Measurements from ENCODE around the gene PRR36.
A peak's percentile ranks its signal among the peaks of the same experiment; 100 is the strongest.

Gene PRR36

DNA sequence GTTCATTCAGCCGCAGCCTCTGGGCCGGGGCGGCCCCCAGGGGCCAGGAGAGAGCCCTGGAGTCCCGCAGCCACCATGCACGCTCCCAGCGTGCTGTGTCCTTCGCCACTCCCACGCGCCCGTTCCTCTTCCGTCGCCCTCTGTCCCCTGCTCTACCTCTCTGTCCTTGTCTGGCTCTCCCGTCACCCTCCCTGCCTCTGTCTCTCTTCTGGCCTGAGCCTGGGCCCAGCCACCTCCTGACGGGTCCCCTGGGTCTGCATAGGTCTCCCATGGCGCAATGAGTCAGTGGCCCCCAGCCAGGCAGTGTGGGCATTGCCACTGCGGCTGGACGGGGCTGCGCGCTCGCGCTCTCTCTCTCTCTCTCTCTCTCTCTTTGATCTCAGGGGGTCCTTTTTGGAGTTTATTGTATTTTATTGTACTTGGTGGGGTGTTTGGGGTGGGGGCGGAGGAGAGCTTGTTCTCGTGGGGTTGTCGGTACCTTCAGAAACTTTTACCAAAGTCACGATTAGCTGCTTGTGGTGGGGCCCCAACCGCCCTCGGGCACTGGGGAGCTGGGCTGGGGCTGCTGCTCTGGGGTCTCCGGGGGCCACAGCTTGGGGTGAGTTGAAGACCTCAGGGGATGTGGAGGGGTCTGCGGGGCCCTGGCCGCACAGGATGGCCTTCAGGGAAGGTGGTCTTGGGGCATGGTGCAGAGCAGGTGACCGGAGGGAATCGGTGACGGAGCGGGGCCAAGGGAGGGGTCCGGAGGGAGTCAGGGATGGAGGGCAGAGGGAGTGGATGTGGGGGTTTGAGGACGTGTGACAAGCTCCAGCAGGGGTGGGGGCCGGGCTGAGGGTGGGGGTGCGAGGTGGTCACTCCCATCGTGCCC, 38.7 kb upstream of the PRR36 start:
- no peak for FAIRE-seq

DNA sequence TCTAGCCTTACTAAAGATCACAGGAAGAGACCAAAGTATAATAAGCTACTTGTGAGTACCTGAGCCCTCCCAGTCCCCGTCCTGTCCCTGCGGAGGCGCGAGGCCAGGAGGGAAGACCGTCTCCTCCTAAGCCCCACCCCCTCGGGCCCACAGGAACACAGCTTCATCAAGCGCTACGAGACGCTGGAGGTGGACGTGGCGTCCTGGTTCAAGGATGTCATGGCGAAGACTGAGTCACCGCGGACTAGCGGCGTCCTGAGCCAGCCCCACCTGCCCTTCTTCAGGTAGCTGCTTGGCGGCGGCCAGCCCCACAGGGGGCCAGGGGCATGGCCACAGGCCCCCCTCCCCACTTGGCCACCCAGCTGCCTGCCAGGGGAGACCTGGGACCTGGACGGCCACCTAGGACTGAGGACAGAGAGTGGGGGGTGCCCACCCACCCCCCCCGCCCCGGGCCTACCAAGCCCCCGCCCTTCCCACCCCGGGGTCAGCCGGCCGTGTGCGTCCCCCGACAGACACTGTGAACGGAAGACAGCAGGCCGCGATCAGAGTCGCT, 38.0 kb upstream of the PRR36 start:
- no peak for FAIRE-seq

DNA sequence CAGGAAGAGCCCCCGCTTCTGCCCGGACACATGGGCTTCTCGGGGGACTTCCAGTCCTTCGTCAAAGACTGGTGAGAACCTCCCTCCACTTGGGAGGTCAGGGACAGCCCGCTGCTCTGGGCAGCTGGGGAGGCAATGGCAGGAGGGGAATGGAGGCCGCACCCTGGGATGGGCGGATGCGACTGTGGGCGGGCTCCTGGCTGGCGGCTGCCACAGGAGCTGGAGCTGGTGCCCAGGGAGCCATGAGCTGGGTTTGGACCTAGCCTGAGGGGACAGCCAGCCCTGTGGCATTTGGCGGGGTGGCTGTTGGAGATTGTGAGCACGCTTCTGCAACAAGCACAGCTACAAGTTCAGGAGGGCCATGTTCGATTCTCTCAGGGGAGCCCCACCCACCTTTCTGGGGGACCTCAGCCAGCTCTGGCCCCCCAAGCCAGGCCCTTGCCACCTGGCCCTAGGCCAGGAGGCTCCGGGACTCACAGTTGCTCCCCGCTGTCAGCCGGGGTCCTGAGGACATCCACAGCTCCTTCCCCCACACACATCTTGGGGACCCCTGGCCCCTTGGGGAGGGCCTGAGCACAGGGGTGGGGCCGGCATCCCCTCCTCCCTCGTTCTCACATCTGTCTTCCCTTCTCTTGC, 37.4 kb upstream of the PRR36 start:
- FAIRE-seq = no peak

DNA sequence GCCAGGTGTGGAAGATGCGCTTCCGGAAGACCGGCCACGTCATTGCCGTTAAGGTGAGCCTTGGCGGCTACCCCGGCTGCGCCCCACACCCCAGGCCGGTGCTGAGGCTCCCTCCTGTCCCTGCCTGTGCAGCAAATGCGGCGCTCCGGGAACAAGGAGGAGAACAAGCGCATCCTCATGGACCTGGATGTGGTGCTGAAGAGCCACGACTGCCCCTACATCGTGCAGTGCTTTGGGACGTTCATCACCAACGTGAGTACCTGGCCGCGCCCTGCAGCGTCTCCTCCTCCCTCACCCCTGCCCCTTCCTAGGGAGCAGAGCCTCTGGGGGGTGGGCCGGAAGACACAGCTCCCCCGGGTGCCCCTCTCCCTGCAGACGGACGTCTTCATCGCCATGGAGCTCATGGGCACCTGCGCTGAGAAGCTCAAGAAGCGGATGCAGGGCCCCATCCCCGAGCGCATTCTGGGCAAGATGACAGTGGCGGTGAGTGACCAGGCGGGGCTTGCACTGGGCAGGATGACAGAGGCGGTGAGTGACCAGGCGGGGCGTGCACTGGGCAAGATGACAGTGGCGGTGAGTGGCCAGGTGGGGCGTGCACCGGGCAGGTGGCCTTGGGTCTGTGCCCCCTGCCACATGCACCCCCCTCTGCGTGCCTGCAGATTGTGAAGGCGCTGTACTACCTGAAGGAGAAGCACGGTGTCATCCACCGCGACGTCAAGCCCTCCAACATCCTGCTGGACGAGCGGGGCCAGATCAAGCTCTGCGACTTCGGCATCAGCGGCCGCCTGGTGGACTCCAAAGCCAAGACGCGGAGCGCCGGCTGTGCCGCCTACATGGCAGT, 36.4 kb upstream of the PRR36 start:
- no peak for FAIRE-seq

DNA sequence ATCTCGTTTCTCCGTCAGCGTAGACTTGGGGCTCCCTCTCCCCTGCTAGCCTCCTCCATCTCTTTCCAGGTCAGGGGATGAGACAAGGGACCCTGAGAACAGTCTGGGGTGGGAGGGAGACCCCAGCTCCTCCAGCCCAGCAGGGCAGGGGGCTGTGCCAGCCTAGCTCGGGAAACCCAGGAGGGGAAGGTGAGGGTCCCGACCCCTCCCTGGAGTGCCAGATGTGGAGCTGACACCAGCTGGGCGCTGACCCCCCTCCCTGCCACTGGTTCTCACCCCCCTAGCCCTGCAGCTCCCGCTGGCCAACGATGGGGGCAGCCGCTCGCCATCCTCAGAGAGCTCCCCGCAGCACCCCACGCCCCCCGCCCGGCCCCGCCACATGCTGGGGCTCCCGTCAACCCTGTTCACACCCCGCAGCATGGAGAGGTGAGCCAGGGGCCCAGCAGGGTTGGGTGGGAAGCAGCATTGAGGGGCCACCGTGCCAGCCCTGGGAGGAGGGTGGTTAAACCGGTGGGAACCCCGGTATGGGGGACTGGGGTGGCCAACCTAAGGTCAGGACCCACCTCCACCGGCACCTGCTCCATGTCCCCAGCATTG, 35.4 kb upstream of the PRR36 start:
- FAIRE-seq = no peak

DNA sequence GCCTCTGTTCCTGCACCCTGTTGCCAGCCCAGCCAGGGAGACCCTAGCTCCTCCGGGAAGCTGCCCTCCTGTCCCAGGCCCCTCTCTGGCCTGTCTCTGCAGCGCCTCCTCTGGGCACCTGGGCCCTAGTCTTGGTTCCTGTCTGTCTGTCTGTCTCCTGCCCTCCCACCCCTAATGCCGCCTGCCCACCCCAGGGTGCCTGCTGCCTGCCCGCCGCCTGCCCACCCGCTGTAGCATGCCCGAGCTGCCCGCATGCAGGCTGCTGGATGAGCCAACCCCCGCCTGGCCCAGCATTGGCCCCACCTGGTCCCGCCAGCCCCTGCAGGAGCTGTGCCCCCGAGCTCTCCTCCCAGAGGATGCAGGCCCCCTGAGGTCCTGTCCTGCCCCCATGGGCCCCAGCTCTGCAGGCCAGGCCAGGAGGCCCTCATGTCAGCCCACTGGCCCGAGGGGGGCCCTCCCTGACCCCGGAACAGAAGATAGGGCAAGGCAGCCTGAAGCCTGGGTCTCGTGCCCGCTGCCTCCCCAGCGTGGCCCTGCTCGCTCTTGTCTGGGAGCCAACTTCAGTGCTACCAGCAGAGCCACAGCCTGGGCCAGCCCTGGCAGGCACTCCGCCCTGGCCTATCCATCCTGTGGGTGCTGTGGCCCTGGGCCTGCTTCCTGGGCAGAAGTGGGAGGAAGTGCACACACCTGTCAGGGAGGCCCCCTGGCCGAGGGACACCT, 34.7 kb upstream of the PRR36 start:
- no peak for FAIRE-seq

DNA sequence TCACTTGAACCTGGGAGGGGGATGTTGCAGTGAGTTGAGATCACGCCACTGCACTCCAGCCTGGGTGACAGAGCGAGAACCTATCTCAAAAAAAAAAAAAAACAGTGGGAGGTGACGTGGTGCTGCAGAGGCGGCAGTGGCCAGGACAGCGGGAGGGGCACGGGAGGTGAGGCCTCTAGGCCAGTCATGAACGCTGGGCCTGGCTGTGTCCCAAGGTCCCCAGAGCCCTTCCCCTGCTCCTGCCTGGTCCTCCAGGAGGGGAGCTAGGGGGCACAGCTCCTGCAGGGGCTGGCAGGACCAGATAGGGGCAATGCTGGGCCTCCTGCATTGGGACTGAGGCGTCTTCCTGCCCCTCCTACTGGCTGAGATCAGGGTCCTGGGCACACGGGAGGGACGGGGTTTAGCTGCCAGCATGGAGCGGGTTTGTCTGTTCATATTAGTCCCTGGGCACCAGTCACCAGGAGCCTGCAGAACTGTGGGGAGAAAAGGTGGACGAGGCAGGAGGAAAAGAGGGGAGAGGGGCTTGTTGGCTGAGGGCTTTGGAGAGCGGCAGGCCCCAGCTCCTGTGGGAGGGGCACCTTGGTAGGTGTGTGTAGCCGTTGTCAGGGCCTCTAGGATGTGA, 34.0 kb upstream of the PRR36 start:
- no peak for FAIRE-seq

DNA sequence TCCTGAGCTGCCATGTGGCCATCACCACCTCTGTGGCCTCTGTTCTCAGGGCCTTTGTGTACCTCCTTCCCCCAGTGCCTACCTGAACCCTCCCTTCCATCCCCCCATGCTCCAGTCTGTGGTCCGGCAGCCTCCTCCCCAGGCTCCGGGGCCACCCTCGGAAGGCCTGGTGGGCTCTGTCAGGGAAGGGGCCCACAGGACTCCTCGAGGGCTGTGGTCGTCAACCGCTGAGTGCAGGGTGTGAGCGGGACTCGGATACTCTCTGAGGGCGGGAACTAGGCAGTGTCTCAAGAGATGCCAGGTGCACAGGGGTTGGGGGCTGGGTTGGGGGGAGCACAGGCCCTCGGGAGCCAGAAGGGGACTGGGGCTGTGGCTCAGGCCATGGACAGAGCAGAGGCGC, 33.4 kb upstream of the PRR36 start:
- no peak for FAIRE-seq

DNA sequence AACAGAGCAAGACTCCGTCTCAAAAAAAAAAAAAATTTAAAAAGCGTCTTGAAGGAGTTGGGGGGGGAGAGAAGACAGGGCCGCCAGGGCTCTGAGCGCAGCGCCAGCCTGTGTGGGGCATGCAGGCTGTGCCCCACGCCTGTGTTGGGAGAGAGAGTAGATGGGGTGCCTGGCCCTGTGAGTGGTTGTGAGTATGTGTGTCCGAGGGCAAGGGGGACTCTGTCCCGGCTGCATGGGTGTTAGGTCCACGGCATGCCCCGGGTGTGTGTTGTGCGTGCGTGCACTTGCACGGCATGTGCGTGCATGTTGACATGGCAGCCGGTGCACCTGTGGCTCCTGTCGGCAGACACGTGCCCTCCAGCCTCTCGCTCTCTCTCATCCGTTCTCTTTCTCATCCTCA, 32.9 kb upstream of the PRR36 start:
- no peak for FAIRE-seq

DNA sequence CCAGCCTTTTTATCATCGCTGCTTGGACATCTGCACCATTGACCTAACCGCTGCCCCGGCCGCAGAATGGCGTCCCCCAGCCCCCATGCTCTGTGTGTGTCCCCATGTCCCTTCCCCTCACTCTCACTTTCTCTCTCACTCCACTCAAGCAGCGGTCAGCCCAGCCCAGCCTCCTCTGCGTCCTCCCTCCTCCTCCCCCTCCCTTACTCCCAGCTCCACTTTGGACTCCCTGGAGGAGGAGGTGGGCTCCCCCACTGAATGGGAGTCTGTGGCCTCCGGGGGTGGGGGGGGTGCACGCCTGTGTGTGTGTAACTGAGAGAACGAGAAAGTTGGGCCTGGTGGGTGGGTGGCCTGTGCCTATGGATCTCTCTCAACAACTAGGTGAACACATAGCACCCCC, 31.7 kb upstream of the PRR36 start:
- no peak for FAIRE-seq

DNA sequence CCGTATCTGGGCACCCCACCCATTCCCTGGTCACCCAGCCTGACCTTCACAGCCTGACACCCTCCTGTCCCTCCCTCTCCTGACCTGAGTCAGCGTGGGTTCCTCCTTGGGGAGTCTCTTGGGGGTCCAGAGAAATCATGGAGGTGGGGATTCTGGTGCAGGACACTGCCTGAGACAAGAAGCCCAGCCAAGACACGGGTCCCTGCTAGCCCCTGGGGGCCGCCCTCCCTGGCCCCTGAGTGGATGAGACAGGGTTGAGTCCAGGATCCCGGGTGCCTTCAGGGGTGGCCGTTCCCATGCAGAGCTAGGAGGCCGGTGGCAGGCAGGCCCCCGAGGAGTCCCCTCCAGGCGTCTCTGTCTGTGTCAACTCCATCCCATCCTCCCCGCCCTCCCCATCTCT, 31.1 kb upstream of the PRR36 start:
- FAIRE-seq = no peak

DNA sequence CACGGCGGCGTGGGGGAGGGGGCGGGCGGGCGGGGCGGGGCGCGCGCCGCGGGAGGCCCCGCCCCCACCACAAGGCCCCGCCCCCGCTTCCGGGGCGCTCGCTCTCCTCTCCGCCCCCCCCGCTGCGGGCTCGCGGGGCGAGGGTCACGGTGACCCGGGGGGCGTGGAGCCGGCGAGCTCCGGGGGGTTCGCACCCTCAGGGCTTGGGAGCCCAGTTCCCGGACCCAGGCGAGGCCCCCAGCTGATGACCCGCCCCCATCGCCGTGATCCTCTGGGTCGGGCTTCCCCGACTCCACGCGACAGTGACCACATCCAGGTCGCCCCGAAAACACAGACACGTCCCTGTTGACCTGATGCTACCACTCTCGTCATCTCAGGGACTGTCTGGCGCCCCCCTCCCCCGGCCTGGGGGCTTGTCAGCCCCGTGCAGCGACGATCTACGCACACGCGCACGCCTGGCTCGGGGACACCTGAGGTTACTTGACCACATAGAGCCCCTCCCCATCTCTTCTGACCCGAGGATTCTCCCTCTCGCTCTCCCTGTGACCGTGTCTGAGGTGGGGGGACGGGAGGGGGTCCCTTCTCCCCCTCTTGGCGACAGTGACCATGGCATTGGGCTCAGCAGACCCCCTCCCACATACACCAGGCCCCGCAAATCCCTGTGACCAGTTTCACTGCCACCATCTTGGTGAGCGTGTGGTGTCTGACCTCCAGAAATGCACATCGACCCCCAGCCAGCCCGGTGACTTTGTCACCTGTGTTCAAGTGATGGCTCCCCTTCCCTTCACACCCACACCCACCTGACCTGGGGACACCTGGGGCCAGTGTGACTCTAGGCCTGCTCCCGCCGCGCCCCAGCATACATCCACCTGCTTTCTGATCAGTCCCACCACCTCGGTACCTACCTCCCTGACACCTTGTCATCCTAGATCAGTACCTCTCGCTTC, 30.2 kb upstream of the PRR36 start:
- FAIRE-seq = no peak

DNA sequence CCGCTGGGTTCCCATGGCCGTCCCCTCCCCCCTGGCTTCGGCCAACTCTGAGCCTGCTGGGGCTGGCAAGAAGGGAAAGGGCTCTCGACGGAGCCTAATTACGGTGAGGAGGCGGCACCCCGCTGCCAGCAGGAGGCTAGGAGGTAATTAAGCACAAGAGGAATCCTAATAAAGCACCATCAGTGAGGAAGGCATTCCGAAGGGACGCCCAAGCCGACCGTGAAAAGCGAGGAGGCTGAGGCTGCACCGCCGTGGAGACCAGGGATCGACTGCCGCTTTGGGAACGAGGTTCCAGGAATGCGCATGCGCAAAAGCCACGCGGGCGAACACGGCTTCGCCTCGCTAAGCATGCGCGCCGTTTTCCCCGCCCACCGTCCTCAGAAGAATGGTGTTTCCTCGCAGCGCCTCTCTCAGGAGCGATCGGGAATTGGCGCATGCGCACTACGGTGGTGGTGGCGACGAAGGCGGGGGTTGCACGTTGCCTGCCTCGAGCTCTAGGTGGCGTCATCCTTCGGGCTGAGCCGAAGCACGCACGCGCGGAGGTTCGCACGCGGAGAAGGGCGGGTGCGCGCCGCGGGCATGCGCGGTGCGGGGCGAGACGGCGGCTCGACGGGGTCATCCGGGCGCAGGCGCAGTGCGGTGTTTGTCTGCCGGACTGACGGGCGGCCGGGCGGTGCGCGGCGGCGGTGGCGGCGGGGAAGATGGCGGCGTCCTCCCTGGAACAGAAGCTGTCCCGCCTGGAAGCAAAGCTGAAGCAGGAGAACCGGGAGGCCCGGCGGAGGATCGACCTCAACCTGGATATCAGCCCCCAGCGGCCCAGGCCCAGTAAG, 29.3 kb upstream of the PRR36 start, which contains the start of gene MAP2K7:
TSS of gene MAP2K7 (plus strand) at position 634 of the 830 bp plus-strand sequence. CDS start at position 702, 68 bp downstream.
- FAIRE-seq = peak; percentile 86

DNA sequence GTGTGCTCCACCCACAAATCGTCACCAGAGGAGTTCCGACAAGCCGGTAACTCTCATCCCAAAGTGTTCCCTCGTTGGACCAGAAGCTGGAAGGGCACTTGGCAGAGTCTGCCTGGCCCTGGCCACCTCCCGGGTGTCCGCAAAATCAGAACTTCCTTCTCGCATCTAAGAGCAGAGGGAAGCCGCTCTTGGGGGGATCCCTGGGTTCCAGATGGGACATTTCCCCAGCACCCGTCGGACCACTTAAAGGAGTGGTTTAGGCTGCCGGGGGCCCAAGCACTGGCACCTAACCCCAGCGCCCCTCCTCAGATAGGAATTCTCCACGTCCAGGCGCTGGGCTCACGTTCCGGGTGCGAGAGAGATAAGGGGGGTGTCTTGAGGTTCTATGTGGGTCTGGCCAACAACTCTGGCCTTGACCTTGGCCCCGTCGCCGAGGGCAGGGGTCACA, 28.6 kb upstream of the PRR36 start:
- FAIRE-seq = no peak

DNA sequence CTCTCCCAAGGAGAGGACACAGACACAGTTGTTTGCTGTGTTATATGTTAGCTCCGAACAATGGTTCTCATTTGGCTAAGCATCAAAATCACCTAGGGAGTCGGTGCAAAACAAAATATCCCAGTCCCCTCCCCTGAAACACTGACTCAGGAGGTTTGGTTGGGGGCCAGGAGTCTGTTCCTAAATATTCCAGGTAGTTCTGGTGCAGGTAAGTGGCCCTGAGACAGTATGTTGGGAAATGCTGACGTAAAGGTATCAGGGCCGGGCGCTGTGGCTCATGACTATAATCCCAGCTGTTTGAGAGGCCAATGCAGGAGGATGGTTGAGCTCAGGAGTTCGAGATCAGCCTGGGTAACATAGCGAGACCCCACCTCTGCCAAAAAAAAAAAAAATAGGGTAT, 27.1 kb upstream of the PRR36 start:
- FAIRE-seq = no peak

DNA sequence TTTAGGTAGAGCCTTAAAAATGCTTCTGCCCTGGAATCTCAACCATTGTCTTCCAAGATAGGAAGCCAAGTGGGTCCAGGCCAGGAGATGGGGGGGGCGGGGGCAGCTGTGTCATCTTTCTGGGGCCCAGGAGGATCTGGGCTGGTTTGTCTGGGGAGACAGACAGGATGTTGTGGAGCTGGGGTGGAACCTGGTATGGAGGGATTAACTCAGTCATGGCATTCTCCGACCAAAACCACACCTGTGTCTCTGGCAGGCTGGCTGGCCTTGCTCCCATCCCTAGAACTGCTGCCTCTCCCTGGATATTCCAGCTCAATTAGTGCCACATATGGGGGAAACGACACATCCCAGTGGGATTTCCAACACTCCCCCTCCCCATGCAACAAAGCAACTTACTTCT, 26.7 kb upstream of the PRR36 start:
- no peak for FAIRE-seq

DNA sequence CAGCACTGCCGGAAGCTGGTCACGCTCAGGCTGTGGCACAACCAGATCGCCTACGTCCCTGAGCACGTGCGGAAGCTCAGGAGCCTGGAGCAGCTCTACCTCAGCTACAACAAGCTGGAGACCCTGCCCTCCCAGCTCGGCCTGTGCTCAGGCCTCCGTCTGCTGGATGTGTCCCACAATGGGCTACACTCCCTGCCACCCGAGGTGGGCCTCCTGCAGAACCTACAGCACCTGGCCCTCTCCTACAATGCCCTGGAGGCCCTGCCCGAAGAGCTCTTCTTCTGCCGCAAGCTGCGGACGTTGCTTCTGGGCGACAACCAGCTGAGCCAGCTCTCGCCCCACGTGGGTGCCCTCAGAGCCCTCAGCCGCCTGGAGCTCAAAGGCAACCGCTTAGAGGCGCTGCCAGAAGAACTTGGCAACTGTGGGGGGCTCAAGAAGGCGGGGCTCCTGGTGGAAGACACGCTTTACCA, 26.2 kb upstream of the PRR36 start:
- no peak for FAIRE-seq

DNA sequence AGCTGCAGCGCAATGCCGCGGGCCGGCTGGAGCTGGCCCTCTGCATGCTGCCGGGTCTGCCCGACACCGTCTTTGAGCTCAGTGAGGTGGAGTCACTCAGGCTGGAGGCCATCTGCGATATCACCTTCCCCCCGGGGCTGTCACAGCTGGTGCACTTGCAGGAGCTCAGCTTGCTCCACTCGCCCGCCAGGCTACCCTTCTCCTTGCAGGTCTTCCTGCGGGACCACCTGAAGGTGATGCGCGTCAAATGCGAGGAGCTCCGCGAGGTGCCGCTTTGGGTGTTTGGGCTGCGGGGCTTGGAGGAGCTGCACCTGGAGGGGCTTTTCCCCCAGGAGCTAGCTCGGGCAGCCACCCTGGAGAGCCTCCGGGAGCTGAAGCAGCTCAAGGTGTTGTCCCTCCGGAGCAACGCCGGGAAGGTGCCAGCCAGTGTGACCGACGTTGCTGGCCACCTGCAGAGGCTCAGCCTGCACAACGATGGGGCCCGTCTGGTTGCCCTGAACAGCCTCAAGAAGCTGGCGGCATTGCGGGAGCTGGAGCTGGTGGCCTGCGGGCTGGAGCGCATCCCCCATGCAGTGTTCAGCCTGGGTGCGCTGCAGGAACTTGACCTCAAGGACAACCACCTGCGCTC, 25.7 kb upstream of the PRR36 start:
- no peak for FAIRE-seq

DNA sequence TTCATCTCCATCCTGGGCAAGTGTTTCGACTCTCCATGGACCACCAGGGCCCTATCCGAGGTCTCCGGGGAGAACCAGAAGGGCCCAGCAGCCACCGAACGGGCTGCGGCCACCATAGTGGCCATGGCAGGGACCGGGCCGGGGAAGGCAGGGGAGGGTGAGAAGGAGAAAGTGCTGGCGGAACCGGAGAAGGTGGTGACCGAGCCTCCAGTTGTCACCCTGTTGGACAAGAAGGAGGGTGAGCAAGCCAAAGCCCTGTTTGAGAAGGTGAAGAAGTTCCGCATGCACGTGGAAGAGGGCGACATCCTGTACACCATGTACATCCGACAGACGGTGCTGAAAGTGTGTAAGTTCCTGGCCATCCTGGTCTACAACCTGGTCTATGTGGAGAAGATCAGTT, 24.8 kb upstream of the PRR36 start:
- no peak for FAIRE-seq
